Measurements from ENCODE around the gene CD247.

DNA sequence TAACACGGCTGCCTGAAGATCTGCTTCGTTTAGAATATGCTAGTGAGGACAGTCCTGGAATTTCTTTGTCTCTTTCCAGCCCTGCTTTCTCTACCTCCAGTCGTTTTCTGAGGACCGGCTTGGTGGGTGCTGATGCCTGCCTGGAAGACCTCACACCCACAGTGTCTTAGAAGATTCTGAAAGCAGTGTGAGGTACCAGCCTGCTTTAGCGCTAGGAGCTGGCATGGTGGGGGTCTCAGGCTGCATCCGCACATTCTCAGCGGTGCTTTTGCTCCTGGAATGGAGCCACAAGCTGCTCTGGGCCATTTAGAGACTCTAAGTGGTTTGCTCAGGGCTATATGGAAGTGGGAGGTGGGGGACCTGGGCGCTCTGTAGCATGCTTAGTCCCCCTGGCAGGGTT lies 61.4 kb downstream of the CD247 start:
- TF ChIP-seq, protein P1, sequence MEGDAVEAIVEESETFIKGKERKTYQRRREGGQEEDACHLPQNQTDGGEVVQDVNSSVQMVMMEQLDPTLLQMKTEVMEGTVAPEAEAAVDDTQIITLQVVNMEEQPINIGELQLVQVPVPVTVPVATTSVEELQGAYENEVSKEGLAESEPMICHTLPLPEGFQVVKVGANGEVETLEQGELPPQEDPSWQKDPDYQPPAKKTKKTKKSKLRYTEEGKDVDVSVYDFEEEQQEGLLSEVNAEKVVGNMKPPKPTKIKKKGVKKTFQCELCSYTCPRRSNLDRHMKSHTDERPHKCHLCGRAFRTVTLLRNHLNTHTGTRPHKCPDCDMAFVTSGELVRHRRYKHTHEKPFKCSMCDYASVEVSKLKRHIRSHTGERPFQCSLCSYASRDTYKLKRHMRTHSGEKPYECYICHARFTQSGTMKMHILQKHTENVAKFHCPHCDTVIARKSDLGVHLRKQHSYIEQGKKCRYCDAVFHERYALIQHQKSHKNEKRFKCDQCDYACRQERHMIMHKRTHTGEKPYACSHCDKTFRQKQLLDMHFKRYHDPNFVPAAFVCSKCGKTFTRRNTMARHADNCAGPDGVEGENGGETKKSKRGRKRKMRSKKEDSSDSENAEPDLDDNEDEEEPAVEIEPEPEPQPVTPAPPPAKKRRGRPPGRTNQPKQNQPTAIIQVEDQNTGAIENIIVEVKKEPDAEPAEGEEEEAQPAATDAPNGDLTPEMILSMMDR (conservative IDR thresholded peaks at IDR 0.05; ENCODE audit: low read depth, low read length) = no peak
- TF ChIP-seq POLR2A (IDR thresholded peaks at IDR 0.05; ENCODE audit: low read depth, low read length) (no peak), CEBPB (IDR thresholded peaks at IDR 0.05; ENCODE audit: low read depth, low read length) (no peak), SMC3 (IDR thresholded peaks at IDR 0.05; ENCODE audit: low read depth, low read length) (no peak)
